ENCODE data around the gene RPP38.
A peak's percentile ranks its signal among the peaks of the same experiment; 100 is the strongest.

Gene RPP38

GRCh38 chr10:15097011-15097812 is at the start of gene RPP38:
Gene RPP38, plus strand, starts transcription at chr10:15097355. Its CDS starts 5,960 bp downstream, at chr10:15103315.
- DNase-seq (ENCODE audit: low read depth, low spot score) = no peak

DNA sequence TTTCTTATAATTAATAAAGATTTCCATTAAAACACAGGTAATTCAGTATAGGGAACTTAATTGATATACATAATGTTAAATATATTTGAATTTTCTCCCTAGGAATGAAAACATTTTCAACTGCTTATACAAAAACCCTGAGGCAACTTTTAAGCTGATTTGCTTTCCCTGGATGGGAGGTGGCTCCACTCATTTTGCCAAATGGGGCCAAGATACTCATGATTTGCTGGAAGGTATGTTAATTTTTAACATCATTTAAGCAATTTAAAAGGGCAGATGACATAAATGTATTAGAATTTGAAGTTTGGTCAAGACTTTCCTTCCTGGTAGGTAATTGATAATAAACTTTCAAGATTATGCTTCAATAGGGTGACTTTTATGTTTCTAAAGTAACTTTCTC is 47.6 kb upstream of the RPP38 start:
- DNase-seq (ENCODE audit: low read depth, low spot score) = no peak

DNA sequence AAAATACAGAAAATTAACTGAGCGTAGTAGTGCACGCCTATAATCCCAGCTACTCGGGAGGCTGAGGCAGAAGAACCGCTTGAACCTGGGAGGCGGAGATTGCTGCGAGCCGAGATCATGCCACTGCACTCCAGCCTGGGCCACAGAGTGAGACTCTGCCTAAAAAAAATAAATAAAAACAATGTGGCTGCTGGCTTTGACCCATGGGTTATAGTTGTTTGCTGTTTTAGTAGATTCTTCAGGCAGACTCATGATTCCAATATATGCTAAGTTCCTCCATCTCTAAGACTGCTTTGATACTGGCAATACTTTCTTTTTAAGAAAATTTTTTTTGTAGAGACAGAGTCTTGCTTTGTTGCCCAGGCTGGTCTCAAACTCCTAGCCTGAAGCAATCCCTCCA is 45.0 kb upstream of the RPP38 start:
- DNase-seq (ENCODE audit: low read depth, low spot score) = no peak

GRCh38 chr10:15053061-15053460 is 44.1 kb upstream of the RPP38 start:
- DNase-seq (ENCODE audit: low read depth, low spot score) = no peak

GRCh38 chr10:15058689-15059088 is 38.5 kb upstream of the RPP38 start:
- DNase-seq (ENCODE audit: low read depth, low spot score) = no peak

DNA sequence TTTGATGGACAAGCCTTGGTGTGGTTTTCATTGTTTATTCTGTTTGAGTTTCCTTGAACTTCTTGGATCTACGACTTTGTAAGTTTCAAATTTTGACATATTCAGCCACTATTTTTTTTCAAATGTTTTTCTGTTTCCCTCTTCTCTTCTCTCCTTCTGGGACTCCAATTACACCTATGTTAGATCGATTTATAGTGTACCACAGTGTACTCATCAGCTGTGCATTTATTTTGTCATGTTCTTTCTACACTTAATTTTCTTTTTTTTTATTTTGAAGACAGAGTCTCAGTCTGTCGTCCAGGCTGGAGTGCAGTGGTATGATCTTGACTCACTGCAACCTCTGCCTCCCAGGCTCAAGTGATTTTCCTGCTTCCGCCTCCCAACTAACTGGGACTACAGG is 37.2 kb upstream of the RPP38 start:
- DNase-seq (ENCODE audit: low read depth, low spot score) = no peak

DNA sequence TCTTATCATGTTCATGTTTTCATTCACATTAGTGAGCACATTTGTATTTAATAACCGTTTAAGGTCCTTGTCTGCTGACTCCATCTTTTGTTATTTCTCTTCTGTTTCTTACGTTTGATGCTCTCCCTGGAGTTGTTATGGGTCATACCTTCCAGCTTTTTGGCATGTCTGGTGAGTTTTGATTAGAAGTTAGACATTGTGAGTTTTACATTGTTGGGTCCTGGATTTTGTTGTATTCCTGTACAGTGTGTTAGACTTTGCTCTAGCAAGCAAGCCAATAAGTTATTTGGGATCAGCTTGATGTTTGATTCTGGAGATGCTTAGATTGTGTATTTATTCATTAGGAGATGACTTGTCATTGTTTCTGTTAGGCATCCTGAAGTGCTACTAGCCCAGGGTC is 36.5 kb upstream of the RPP38 start:
- no peak for DNase-seq (ENCODE audit: low read depth, low spot score)

DNA sequence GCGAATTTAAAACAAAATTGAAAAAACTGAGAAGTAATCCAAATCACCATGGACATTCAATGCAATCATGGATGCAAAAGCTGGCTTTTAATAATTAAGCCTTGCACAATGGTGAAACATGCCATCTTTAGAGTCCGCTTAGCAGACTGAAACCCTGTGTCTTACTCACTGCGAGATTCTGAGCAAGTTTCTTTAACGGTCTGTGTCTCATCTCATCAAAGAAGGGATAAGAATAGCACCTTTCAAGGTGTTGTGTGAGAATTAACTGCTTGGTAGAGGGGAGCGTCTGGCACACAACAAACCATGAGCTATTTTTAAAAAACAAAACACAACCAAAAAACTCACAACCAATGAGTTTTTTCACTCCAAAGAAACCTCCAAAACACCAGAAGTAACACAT is 30.0 kb upstream of the RPP38 start:
- no peak for DNase-seq (ENCODE audit: low read depth, low spot score)

DNA sequence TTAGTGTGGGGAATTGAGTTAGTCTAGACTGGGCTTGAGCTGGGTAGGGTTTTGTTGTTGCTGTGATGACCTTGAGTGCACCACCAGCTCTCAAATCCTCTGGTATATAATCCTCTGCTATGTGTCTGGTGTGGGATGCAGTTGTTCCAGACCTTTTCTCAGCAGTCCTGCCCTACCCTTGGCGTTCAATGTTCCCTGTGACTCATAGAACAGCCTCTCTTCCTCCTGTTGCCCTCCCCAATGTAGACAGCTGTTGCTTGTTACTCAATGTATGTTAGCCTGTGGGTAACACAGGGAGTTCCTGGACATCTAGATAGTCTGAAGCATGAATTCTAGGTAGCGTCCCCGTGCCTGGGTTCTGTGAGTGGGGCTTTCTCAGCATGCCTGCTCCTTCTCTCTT is 28.4 kb upstream of the RPP38 start:
- DNase-seq (ENCODE audit: low read depth, low spot score) = no peak

DNA sequence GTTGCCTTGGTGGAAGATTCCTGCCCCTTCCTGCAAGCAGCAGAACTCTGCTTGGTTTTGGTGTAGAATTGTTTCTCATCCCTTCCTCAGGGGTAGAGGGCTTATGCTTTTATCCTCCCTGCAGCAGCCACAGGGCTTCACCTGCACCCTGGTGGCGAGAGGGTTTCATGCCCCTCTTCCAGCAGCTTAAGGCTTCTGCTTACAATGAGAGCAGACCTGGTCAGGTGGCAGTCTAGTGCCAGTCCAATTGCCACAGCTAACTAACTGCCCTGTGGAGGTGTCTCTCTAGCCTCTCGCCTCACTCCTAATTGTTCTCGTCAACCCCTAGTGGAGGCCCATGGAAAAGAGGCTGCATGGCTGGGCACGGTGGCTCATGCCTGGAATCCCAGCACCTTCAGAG is 27.9 kb upstream of the RPP38 start:
- DNase-seq (ENCODE audit: low read depth, low spot score) = no peak

DNA sequence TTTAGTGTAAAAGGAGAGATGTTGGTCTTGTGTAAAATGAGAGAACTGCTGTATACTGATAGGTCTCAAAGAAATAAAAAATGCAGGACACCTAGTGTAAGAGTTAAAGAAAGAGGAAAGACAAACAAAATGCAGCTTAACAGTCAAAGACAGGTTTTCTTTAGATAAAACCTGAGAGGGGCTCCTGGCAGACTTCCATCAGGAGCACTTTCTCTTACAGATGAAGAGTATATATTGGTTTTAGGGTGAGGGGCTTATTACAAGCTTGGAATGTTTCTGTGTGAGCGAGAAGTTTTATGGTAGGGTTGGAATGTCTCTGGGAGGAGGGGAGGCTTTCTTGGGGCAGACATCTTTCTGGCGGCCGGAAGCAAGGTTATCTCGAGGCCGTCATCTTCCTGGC is 24.8 kb upstream of the RPP38 start:
- DNase-seq (ENCODE audit: low read depth, low spot score) = no peak

DNA sequence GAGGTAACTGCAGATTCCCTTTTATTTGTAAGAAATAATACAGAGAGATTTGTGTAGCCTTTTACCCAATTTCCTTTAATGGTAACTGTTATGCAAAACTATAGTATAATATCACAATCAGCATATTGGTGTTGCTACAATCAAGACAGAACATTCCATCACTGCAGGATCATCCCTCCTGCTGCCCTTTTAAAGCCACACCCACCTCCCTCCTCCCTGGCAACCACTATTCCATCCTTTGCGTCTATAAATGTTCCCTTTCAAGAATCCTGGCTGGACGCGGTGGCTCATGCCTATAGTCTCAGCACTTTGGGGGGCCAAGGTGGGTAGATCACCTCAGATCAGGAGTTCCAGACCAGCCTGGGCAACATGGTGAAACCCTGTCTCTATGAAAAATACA is 21.7 kb upstream of the RPP38 start:
- no peak for DNase-seq (ENCODE audit: low read depth, low spot score)

DNA sequence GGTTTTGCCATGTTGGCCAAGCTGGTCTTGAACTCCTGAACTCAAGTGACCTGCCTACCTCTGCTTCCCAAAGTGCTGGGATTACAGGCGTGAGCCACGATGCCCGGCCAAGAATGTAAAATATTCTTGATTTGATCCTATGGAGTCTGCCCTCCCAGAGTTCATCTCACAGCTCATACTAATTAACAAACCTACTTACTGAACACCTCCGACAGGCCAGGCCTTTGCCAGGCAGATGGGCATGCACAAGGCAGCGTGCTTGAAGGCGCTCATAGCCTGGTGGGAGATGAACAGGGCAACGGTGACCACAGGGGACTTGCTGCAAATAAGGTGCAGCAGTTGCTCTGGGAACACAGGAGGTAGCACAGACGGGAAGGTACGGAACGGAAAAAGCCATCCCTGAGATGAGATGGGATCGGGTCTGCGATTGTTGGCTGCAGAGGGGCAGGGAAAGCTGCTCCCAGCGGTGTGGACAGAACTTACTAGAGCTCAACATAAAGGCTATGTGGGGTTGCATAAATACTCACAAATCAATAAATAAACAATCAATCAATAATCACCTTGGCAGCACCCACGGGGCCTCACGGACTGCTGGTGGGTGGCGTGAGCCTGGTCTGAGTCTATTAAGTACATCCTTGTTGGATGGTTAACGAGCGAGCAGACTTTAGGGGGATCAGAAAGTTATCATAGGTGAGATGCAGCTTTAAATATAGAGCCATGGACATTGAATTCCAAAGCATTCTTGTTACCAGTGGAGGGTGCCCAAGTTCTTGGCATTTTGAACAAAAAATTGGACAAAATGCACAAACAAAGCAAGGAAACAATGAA is 13.3 kb upstream of the RPP38 start:
- no peak for DNase-seq (ENCODE audit: low read depth, low spot score)

GRCh38 chr10:15084502-15084922 is 12.6 kb upstream of the RPP38 start:
- DNase-seq (ENCODE audit: low read depth, low spot score) = peak; percentile 88

DNA sequence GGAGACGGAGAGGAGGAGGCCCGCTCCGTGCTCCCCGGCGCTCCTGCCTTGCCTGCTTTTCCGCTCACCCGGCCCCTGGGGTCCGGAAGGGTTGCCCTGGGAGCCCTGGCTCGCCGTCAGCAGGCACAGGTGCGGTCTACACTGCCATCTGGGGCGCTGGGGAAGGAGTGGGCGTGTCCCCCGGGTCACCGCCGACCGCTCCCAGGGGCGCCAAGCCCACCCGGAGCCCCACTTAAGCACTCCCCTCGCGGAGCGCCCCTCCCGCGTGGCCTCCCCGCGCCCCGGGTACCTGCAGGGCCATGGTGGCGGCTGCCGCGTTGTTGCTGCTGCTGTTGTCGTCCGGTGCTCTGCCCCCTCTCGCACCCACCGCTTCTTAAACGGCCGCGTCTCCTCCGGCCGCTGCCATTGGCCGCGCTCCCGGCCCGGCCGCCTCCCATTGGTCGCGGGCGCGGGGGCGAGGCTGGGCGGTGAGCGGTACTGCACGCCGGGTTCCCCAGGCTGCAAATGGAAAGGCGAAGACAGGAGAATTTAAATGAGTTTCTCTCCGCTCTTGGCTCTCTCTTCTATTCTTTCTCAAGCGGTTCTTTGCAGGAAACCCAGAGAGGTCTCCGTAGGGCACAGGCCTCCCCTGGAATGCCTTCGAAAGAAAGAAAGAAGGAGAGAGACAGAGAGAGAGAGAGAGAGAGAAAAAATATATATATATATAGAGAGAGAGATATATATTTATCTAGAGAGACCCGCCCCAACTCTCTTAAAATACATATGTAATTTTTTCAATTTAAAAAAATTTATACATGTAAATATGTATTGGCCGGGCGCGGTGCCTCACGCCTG is 8.5 kb upstream of the RPP38 start, which contains the start of gene ACBD7:
TSS of gene ACBD7 (minus strand) at position 349 of the 834 bp plus-strand sequence. CDS start at position 301, 48 bp downstream.
- no peak for DNase-seq (ENCODE audit: low read depth, low spot score)

DNA sequence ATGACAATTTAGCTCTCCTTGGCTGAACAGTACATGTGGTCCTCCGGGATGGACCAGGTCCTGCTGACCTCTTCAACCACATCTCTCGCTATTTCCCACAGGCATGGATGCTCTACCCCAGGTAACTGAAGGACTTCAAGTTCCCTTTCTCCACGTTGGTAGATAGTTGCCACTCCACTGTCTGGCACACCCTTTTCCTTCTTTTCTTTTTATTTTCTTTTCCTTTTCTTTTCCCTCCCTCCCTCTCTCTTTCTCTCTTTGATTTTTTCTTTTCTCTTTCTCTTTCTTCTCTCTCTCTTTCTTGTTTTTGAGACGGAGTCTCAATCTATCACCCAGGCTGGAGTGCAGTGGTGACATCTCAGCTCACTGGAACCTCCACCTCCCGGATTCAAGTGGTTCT is 5.7 kb upstream of the RPP38 start:
- no peak for DNase-seq (ENCODE audit: low read depth, low spot score)

GRCh38 chr10:15092855-15093408 is 4.2 kb upstream of the RPP38 start:
- no peak for DNase-seq (ENCODE audit: low read depth, low spot score)

DNA sequence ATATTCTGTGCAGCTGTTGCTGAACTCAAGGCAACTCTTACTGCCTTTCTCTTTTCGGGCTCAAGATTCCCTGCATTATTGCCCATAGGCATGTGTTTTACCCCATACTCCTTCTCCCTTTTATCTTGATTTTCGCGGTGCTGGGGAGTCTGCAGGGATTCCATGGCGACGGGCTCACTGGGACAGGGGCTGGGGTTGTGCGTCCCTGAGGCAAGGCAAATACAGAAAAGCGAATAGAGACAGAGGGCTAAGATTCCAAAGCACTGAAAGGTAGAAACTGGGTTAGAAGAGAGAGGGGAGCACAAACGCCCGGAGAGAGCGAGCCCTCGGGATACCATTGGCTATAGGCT is 519 bp upstream of the RPP38 start:
- no peak for DNase-seq (ENCODE audit: low read depth, low spot score)

DNA sequence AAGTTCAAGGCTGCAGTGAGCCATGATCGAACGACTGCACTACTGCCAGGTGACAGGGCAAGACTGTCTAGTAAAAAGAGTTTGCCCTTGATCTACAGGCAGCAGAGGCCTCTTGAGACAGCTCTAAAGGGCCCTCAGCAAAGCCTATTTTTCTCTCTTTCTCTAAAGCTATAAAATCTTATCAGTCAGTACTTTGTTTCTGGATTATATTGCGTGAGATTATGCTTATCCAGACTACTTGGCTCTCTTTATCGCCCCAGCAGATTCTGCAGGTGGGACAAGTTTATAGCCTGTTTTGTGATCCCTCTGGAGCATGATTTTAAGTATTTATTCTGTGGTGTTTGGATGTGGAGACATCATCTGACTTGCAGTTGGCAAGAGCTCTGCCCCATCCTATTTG is 2.7 kb downstream of the RPP38 start:
- no peak for DNase-seq (ENCODE audit: low read depth, low spot score)

DNA sequence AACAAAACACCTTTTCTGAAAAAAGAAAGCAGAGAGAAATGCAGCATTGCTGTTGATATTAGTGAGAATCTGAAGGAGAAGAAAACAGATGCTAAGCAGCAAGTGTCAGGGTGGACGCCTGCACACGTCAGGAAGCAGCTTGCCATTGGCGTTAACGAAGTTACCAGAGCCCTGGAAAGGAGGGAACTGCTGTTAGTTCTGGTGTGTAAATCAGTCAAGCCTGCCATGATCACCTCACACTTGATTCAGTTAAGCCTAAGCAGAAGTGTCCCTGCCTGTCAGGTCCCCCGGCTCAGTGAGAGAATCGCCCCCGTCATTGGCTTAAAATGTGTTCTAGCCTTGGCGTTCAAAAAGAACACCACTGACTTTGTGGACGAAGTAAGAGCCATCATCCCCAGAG is 6.4 kb downstream of the RPP38 start:
- DNase-seq (ENCODE audit: low read depth, low spot score) = no peak

GRCh38 chr10:15106352-15107013 is 9.3 kb downstream of the RPP38 start:
- DNase-seq (ENCODE audit: low read depth, low spot score) = no peak

Data from iPS DF 19.7 (cell line).